Measurements from ENCODE around the gene JMJD6. TPM values are rescaled to one million over a fixed set of nuclear protein-coding genes. Genes with fewer than 3 reads are reported as not detected.

Gene JMJD6
- total and polyA plus RNA-seq, 9 of the 15 experiments (the other 6 are each of a cell fraction or from before 2014, with no cell fraction given) = 2.5 to 52.3 (median 36.3) TPM

- peak; percentile 55 for TF ChIP-seq GMEB1 (CRISPR knock-in tag; IDR thresholded peaks at IDR 0.05)
- TF ChIP-seq ZNF79 (CRISPR knock-in tag; IDR thresholded peaks at IDR 0.05; ENCODE audit: low read depth) = no peak
- TF ChIP-seq, protein P1, sequence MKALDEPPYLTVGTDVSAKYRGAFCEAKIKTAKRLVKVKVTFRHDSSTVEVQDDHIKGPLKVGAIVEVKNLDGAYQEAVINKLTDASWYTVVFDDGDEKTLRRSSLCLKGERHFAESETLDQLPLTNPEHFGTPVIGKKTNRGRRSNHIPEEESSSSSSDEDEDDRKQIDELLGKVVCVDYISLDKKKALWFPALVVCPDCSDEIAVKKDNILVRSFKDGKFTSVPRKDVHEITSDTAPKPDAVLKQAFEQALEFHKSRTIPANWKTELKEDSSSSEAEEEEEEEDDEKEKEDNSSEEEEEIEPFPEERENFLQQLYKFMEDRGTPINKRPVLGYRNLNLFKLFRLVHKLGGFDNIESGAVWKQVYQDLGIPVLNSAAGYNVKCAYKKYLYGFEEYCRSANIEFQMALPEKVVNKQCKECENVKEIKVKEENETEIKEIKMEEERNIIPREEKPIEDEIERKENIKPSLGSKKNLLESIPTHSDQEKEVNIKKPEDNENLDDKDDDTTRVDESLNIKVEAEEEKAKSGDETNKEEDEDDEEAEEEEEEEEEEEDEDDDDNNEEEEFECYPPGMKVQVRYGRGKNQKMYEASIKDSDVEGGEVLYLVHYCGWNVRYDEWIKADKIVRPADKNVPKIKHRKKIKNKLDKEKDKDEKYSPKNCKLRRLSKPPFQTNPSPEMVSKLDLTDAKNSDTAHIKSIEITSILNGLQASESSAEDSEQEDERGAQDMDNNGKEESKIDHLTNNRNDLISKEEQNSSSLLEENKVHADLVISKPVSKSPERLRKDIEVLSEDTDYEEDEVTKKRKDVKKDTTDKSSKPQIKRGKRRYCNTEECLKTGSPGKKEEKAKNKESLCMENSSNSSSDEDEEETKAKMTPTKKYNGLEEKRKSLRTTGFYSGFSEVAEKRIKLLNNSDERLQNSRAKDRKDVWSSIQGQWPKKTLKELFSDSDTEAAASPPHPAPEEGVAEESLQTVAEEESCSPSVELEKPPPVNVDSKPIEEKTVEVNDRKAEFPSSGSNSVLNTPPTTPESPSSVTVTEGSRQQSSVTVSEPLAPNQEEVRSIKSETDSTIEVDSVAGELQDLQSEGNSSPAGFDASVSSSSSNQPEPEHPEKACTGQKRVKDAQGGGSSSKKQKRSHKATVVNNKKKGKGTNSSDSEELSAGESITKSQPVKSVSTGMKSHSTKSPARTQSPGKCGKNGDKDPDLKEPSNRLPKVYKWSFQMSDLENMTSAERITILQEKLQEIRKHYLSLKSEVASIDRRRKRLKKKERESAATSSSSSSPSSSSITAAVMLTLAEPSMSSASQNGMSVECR (CRISPR knock-in tag; IDR thresholded peaks at IDR 0.05) = peak; percentile 81; the same call in 1 of the 2 replicates
- no peak for TF ChIP-seq CREB3 (tag; conservative IDR thresholded peaks at IDR 0.05; ENCODE audit: low read depth)
- TF ChIP-seq NCOR1 (IDR thresholded peaks at IDR 0.05) = 0 out of 2 replicates have a peak, but pooled peaks have one; percentile 5
- TF ChIP-seq DMBX1 (CRISPR knock-in tag; IDR thresholded peaks at IDR 0.05; ENCODE audit: borderline replicate concordance) = 0 out of 2 replicates have a peak, but pooled peaks have one; percentile 20
- peak; percentile 70 for TF ChIP-seq SAP30 (IDR thresholded peaks at IDR 0.05; ENCODE audit: borderline replicate concordance, insufficient read depth, low read depth, low read length, poor library complexity, severe bottlenecking)
- no peak for TF ChIP-seq TEAD2 (tag; IDR thresholded peaks at IDR 0.05)
- peak; percentile 42; the same call in 1 of the 2 replicates for TF ChIP-seq POLR2A (conservative IDR thresholded peaks at IDR 0.05)
- no peak for TF ChIP-seq ATF3 (IDR thresholded peaks at IDR 0.05)
- no peak for TF ChIP-seq ATF3 (CRISPR knock-in tag; conservative IDR thresholded peaks at IDR 0.05)
- TF ChIP-seq ZBED1 (IDR thresholded peaks at IDR 0.05) = 0 out of 2 replicates have a peak, but pooled peaks have one; percentile 12
- TF ChIP-seq, protein P2, sequence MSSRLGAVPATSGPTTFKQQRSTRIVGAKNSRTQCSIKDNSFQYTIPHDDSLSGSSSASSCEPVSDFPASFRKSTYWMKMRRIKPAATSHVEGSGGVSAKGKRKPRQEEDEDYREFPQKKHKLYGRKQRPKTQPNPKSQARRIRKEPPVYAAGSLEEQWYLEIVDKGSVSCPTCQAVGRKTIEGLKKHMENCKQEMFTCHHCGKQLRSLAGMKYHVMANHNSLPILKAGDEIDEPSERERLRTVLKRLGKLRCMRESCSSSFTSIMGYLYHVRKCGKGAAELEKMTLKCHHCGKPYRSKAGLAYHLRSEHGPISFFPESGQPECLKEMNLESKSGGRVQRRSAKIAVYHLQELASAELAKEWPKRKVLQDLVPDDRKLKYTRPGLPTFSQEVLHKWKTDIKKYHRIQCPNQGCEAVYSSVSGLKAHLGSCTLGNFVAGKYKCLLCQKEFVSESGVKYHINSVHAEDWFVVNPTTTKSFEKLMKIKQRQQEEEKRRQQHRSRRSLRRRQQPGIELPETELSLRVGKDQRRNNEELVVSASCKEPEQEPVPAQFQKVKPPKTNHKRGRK (tag; IDR thresholded peaks at IDR 0.05) = no peak
- no peak for TF ChIP-seq PRMT5 (CRISPR knock-in tag; IDR thresholded peaks at IDR 0.05)
- TF ChIP-seq SIN3A (IDR thresholded peaks at IDR 0.05; ENCODE audit: borderline replicate concordance in 2 of 2, control insufficient read depth in 1 of 2, low read depth in 2 of 2, low read length in 2 of 2) = peak in 1 of 2 experiments; percentile 56; a peak in 1 of 4 replicates
- peak; percentile 15 for TF ChIP-seq ZNF431 (CRISPR knock-in tag; IDR thresholded peaks at IDR 0.05)
Measured at GRCh38 chr17:76725580-76726230, 701 bp downstream of the JMJD6 start (continued).
